IMR-90 (cell line): Measurements from ENCODE around the gene RFPL3. TPM values are rescaled to one million over a fixed set of nuclear protein-coding genes. Genes with fewer than 3 reads are reported as not detected.

Experiments used
- ATAC-seq: fragments of 200-7000 bp; cut with Tn5 transposase; 2 replicates; pipeline ENCODE4 v1.9.1; 2020; ENCODE audit warnings: low read depth, mild to moderate bottlenecking, moderate library complexity
- BruUV-seq: library from RNA; stranded (reverse); fragments of 400-500 nt; replicated peaks from 2 replicates; lab custom pipeline; 2021; lab: Mats Ljungman, UMichigan
- CTCF ChIA-PET: fragments of 300-600 bp; formaldehyde crosslinking; extraction: SDS; loops from one replicate; lab custom pipeline; 2021; ENCODE audit warnings: antibody characterized with exemption; lab: Yijun Ruan, JAX
- POLR2A ChIA-PET: fragments of 300-600 bp; sonication (Branson Sonifier 250); formaldehyde crosslinking; loops from one replicate; lab custom pipeline; 2022; ENCODE audit warnings: antibody characterized with exemption; ENCODE audit not compliant: unreplicated experiment; lab: Charles Lee
- DNase-seq: peaks from one replicate; pipeline ENCODE4 v3.0.0; 2013
- H2AFZ ChIP-seq: replicated peaks from 2 replicates; pipeline ENCODE3; 2013; ENCODE audit warnings: low read length, mild to moderate bottlenecking; ENCODE audit not compliant: poor library complexity
- H2AK5ac ChIP-seq: 2 replicates; pipeline ENCODE4 v1.6.1; 2013; ENCODE audit warnings: low read depth, low read length, inconsistent platforms
- H2AK9ac ChIP-seq: replicated peaks from 2 replicates; pipeline ENCODE3; 2013; ENCODE audit warnings: mild to moderate bottlenecking, low read depth, low read length, moderate library complexity; ENCODE audit not compliant: poor library complexity
- H2BK120ac ChIP-seq: 2 replicates; pipeline ENCODE4 v1.6.1; 2013; ENCODE audit warnings: low read depth, low read length, inconsistent platforms
- H2BK15ac ChIP-seq: 3 replicates; pipeline ENCODE4 v1.6.1; 2013; ENCODE audit warnings: low read depth, low read length, inconsistent platforms
- H2BK20ac ChIP-seq: 2 replicates; pipeline ENCODE4 v1.6.1; 2013; ENCODE audit warnings: low read depth, mild to moderate bottlenecking, inconsistent platforms, low read length, moderate library complexity
- H2BK5ac ChIP-seq: 2 replicates; pipeline ENCODE4 v1.6.1; 2013; ENCODE audit warnings: mild to moderate bottlenecking, low read depth, low read length, inconsistent platforms; ENCODE audit not compliant: poor library complexity, severe bottlenecking
- H3K14ac ChIP-seq: replicated peaks from 2 replicates; pipeline ENCODE4 v1.6.1; 2013; ENCODE audit warnings: low read depth, low read length, inconsistent platforms
- H3K18ac ChIP-seq: 2 replicates; pipeline ENCODE4 v1.6.1; 2013; ENCODE audit warnings: low read depth, low read length, control low read depth
- H3K23ac ChIP-seq: 2 replicates; pipeline ENCODE4 v1.6.1; 2013; ENCODE audit warnings: low read depth, low read length, inconsistent platforms
- H3K27ac ChIP-seq: 2 replicates; pipeline ENCODE4 v1.5.1; 2013; ENCODE audit warnings: mild to moderate bottlenecking, control low read depth, low read length; ENCODE audit not compliant: insufficient read depth
- H3K27me3 ChIP-seq: 2 replicates; pipeline ENCODE4 v1.6.1; 2013; ENCODE audit warnings: low read length; ENCODE audit not compliant: control insufficient read depth, insufficient read depth
- H3K36me3 ChIP-seq: 2 replicates; pipeline ENCODE4 v1.6.1; 2013; ENCODE audit warnings: low read length, mixed read lengths; ENCODE audit not compliant: control insufficient read depth, insufficient read depth
- H3K4ac ChIP-seq: 2 replicates; pipeline ENCODE4 v1.6.1; 2013; ENCODE audit warnings: low read depth, low read length, inconsistent platforms
- H3K4me1 ChIP-seq: 2 replicates; pipeline ENCODE4 v1.6.1; 2013; ENCODE audit warnings: low read length, mixed read lengths; ENCODE audit not compliant: control insufficient read depth, insufficient read depth
- H3K4me2 ChIP-seq: 2 replicates; pipeline ENCODE4 v1.6.1; 2013; ENCODE audit warnings: low read depth, mild to moderate bottlenecking, control low read depth, low read length, moderate library complexity
- H3K4me3 ChIP-seq: 2 replicates; pipeline ENCODE4 v1.5.1; 2013; ENCODE audit warnings: low read depth, mild to moderate bottlenecking, control low read depth, low read length, moderate library complexity; ENCODE audit not compliant: insufficient read depth
- H3K56ac ChIP-seq: 2 replicates; pipeline ENCODE4 v1.6.1; 2013; ENCODE audit warnings: low read length, inconsistent platforms; ENCODE audit not compliant: insufficient read depth; ENCODE audit errors: extremely low read depth
- H3K79me1 ChIP-seq, 2 experiments: 2 replicates each; pipeline ENCODE4 v1.6.1; 2013; ENCODE audit warnings: low read length in 2 of 2, inconsistent platforms in 1 of 2, low read depth in 1 of 2
- H3K9ac ChIP-seq: 2 replicates; pipeline ENCODE4 v1.6.1; 2013; ENCODE audit warnings: low read depth, low read length, control low read depth
- H3K9me1 ChIP-seq: 2 replicates; pipeline ENCODE4 v1.6.1; 2013; ENCODE audit warnings: low read length, inconsistent platforms; ENCODE audit not compliant: insufficient read depth
- H3K9me3 ChIP-seq: 2 replicates; pipeline ENCODE4 v1.6.1; 2013; ENCODE audit warnings: low read length; ENCODE audit not compliant: control insufficient read depth, insufficient read depth
- H4K20me1 ChIP-seq: 2 replicates; pipeline ENCODE4 v1.6.1; 2013; ENCODE audit warnings: low read length, inconsistent platforms; ENCODE audit not compliant: insufficient read depth
- H4K5ac ChIP-seq: 2 replicates; pipeline ENCODE4 v1.6.1; 2013; ENCODE audit warnings: mild to moderate bottlenecking, low read depth, low read length, control low read depth
- H4K8ac ChIP-seq, 2 experiments: 2 replicates each; pipeline ENCODE4 v1.6.1; 2013; ENCODE audit warnings: low read depth in 2 of 2, low read length in 2 of 2, control low read depth in 1 of 2, inconsistent platforms in 1 of 2
- H4K91ac ChIP-seq: 2 replicates; pipeline ENCODE4 v1.6.1; 2013; ENCODE audit warnings: low read depth, low read length, inconsistent platforms; ENCODE audit not compliant: insufficient read depth
- BHLHE40 ChIP-seq: fragments of 150-350 bp; IDR thresholded peaks from 2 replicates; pipeline ENCODE4 v1.6.1; 2016; ENCODE audit warnings: mild to moderate bottlenecking, low read depth, low read length
- CHD1 ChIP-seq: IDR thresholded peaks from 2 replicates; pipeline ENCODE4 v1.6.1; 2012; ENCODE audit warnings: low read depth, low read length, improper control_type of control experiment
- CTCF ChIP-seq: conservative IDR thresholded peaks from 2 replicates; pipeline ENCODE4 v1.5.1; 2012; ENCODE audit warnings: mild to moderate bottlenecking, low read depth, low read length, improper control_type of control experiment
- FOS ChIP-seq: fragments of 150-350 bp; IDR thresholded peaks from 2 replicates; pipeline ENCODE4 v1.6.1; 2016; ENCODE audit warnings: low read depth, low read length
- MAZ ChIP-seq: IDR thresholded peaks from 2 replicates; pipeline ENCODE4 v1.6.1; 2012; ENCODE audit warnings: low read depth, mild to moderate bottlenecking, low read length, improper control_type of control experiment, moderate library complexity, borderline replicate concordance
- MXI1 ChIP-seq: IDR thresholded peaks from 2 replicates; pipeline ENCODE4 v1.6.1; 2012; ENCODE audit warnings: low read depth, mild to moderate bottlenecking, low read length, moderate library complexity, borderline replicate concordance
- NFE2L2 ChIP-seq: fragments of 150-350 bp; IDR thresholded peaks from 2 replicates; pipeline ENCODE4 v1.6.1; 2016; ENCODE audit warnings: low read depth, mild to moderate bottlenecking, low read length
- POLR2A ChIP-seq: IDR thresholded peaks from 2 replicates; pipeline ENCODE4 v1.6.1; 2012; ENCODE audit warnings: mild to moderate bottlenecking, low read depth, low read length
- RAD21 ChIP-seq: IDR thresholded peaks from 2 replicates; pipeline ENCODE4 v1.6.1; 2012; ENCODE audit warnings: low read length, improper control_type of control experiment
- RCOR1 ChIP-seq: IDR thresholded peaks from 2 replicates; pipeline ENCODE4 v1.6.1; 2012; ENCODE audit warnings: mild to moderate bottlenecking, low read length, improper control_type of control experiment; ENCODE audit not compliant: insufficient replicate concordance
- RFX5 ChIP-seq: IDR thresholded peaks from 2 replicates; pipeline ENCODE4 v1.8.0; 2012; ENCODE audit warnings: low read depth, mild to moderate bottlenecking, low read length, moderate library complexity
- SMC3 ChIP-seq: fragments of 150-350 bp; IDR thresholded peaks from 2 replicates; pipeline ENCODE4 v1.6.1; 2016; ENCODE audit warnings: low read depth, mild to moderate bottlenecking, antibody characterized with exemption, low read length, moderate library complexity
- WGBS, 2 experiments: methylation state at CpG; one replicate each; pipeline versions ENCODE4 v1.1.5 to v1.1.7; 2013; ENCODE audit warnings: missing lambda C conversion rate in 2 of 2; ENCODE audit not compliant: insufficient read length in 1 of 2; ENCODE audit errors: extremely low coverage in 2 of 2; 5-methylcytosine and 5-hydroxymethylcytosine counted together
- dilution Hi-C: fragments of 300-500 bp; cut with HindIII; formaldehyde crosslinking; loops from one replicate; pipeline ENCODE4 v1.14.3; 2018; ENCODE audit warnings: low sequenced_read_pairs; ENCODE audit not compliant: unreplicated experiment
- in situ Hi-C: fragments of 300-500 bp; cut with MboI; formaldehyde crosslinking; loops from 3 replicates; pipeline ENCODE4 v1.14.3; 2019; ENCODE audit warnings: low sequenced_read_pairs, inconsistent platforms, mixed read lengths
- intact Hi-C: fragments of 100-400 bp; cut with micrococcal nuclease; formaldehyde crosslinking; loops from 2 replicates; pipeline ENCODE4 v1.10.0; 2022
- polyA plus RNA-seq, 3 experiments: library from polyadenylated mRNA; depleted of rRNA; stranded (reverse); fragments of >200 nt; gene quantifications; 2 replicates each; pipeline ENCODE4 v1.2.3, GENCODE V29; 2012; ENCODE audit warnings: low replicate concordance in 1 of 3
- total RNA-seq: library from RNA; depleted of rRNA; stranded (reverse); fragments of >200 nt; gene quantifications from 2 replicates; pipeline ENCODE4 v1.2.3, GENCODE V29; 2012

RFPL3 gene
- total and polyA plus RNA-seq, 2 of the 4 experiments (the other 2 are of a cell fraction), result not detected

- TF ChIP-seq RFX5 (no peak), RCOR1 (no peak), MAZ (no peak), RAD21 (no peak), FOS (no peak)
These were observed 24.4 kb upstream of the RFPL3 start (continued) for GRCh38 chr22:32333141-32333768.

GRCh38 chr22:32333769-32334659, 23.7 kb upstream of the RFPL3 start:
- no peaks in the 10 kb centered on the region for H3K9me3 ChIP-seq
- H4K5ac ChIP-seq, result no peak overlapping the region
- no peak overlapping the region for H2AFZ ChIP-seq
- no peak overlapping the region for H3K4me2 ChIP-seq
- no peak overlapping the region for H2AK5ac ChIP-seq
- H2BK20ac ChIP-seq, result no peak overlapping the region
- H3K4me3 ChIP-seq, result no peak overlapping the region
- H2BK15ac ChIP-seq, result no peak overlapping the region
- H3K4me1 ChIP-seq, result no peaks in the 10 kb centered on the region
- dilution Hi-C loops (no loop called here), in situ Hi-C loops (no loop called here), intact Hi-C loops (no loop called here)
- H3K14ac ChIP-seq, result no peak overlapping the region
- no peak overlapping the region for H3K23ac ChIP-seq
- no peak overlapping the region for H3K9ac ChIP-seq
- no peak overlapping the region for H4K8ac ChIP-seq
- no peak overlapping the region for H3K4ac ChIP-seq
- no peak for ATAC-seq
- BruUV-seq, result no TSS peak
- DNase-seq, result no peak
- H3K27me3 ChIP-seq, result peaks cover 13% of the 10 kb centered on the region
- no peak overlapping the region for H2BK120ac ChIP-seq
- H3K79me1 ChIP-seq, result no peaks in the 10 kb centered on the region
- no peaks in the 10 kb centered on the region for H4K20me1 ChIP-seq
- POLR2A ChIA-PET, result no interaction called here
- H3K9me1 ChIP-seq, result peaks cover 3% of the 10 kb centered on the region; the same call in 1 of the 2 replicates
- 40% methylated on average over 1 of the region's 13 CpGs; no CpG with 5 or more reads in 1 of the 2 experiments for WGBS, 2 experiments
- CTCF ChIA-PET, result no interaction called here
- TF ChIP-seq RCOR1 (no peak), FOS (no peak), NFE2L2 (no peak), RFX5 (no peak), POLR2A (no peak), CTCF (no peak), SMC3 (no peak), MXI1 (no peak), CHD1 (no peak), RAD21 (no peak), BHLHE40 (no peak)
- no peak overlapping the region for H3K56ac ChIP-seq
- no peaks in the 10 kb centered on the region for H3K36me3 ChIP-seq
- no peak overlapping the region for H4K91ac ChIP-seq
- peak overlapping the region; percentile 65 for H2BK5ac ChIP-seq
- no peak overlapping the region for H3K18ac ChIP-seq
- H3K27ac ChIP-seq, result no peak overlapping the region
- H2AK9ac ChIP-seq, result no peak overlapping the region
